NCI-H2171 (cell line): ENCODE results near the gene OR7D4.
"Not testable (repeated sequence)": the region's sequence is repeated elsewhere in the genome, so short reads cannot be mapped to it uniquely, and the experiment has no call there.

ENCODE experiments used
- DNase-seq: peaks from one replicate; lab custom pipeline; 2025; lab: John Stamatoyannopoulos, UW

The OR7D4 gene

GRCh38 chr19:9219489-9219888 lies at the start of gene OR7D4:
OR7D4 (minus strand) TSS chr19:9219589; CDS start chr19:9214837, 4,752 bp downstream.
- DNase-seq, result no peak

- DNase-seq, result no peak
Measured at GRCh38 chr19:9251236-9251635, 31.8 kb upstream of the OR7D4 start.

GRCh38 chr19:9250630-9251029 lies 31.2 kb upstream of the OR7D4 start, which contains the start of gene OR7E24:
OR7E24 (plus strand) TSS chr19:9250930; CDS start chr19:9251044, 114 bp downstream.
- DNase-seq, result no peak

- DNase-seq, result no peak
Measured at GRCh38 chr19:9205501-9206113, 13.8 kb downstream of the OR7D4 start.

- DNase-seq, result not testable (repeated sequence)
Measured at GRCh38 chr19:9198044-9198443, 21.3 kb downstream of the OR7D4 start.

- no peak for DNase-seq
Measured at GRCh38 chr19:9189535-9189934, 29.9 kb downstream of the OR7D4 start.

- no peak for DNase-seq
Measured at GRCh38 chr19:9187191-9187590, 32.2 kb downstream of the OR7D4 start.

- DNase-seq, result no peak
Measured at GRCh38 chr19:9183000-9183399, 36.4 kb downstream of the OR7D4 start.

GRCh38 chr19:9178901-9179300 lies 40.5 kb downstream of the OR7D4 start, which contains the start of gene OR7D2:
OR7D2 (plus strand) TSS chr19:9178979; CDS start chr19:9185782, 6,803 bp downstream.
- no peak for DNase-seq

GRCh38 chr19:9175326-9175725 lies 44.1 kb downstream of the OR7D4 start:
- DNase-seq, result no peak

- DNase-seq, result no peak
Measured at GRCh38 chr19:9171393-9171991, 47.9 kb downstream of the OR7D4 start.

GRCh38 chr19:9166846-9167245 lies 52.5 kb downstream of the OR7D4 start:
- no peak for DNase-seq

- no peak for DNase-seq
Measured at GRCh38 chr19:9165261-9165660, 54.1 kb downstream of the OR7D4 start.

GRCh38 chr19:9161427-9161826 lies 58.0 kb downstream of the OR7D4 start:
- no peak for DNase-seq
